Measurements from ENCODE around the gene TMEM156.
"Not testable (repeated sequence)": the region's sequence is repeated elsewhere in the genome, so short reads cannot be mapped to it uniquely, and the experiment has no call there.

Gene TMEM156

GRCh38 chr4:38949411-38950051 is 82.7 kb downstream of the TMEM156 start:
- DNase-seq (ENCODE audit: low read depth, low spot score): no peak
- H3K9me3 ChIP-seq (ENCODE audit: control insufficient read depth, insufficient read depth, low read length): no peaks in the 10 kb centered on the region
- H3K4me1 ChIP-seq (ENCODE audit: control insufficient read depth, insufficient read depth, low read length): no peaks in the 10 kb centered on the region
- H3K27ac ChIP-seq (ENCODE audit: low read length): no peak overlapping the region
- H3K4me3 ChIP-seq (ENCODE audit: low read length): no peak overlapping the region
- H3K36me3 ChIP-seq (ENCODE audit: control insufficient read depth, insufficient read depth, low read length): no peaks in the 10 kb centered on the region
- no CpG with 5 or more reads among the region's 5 CpGs for WGBS (ENCODE audit: insufficient coverage, insufficient read length)
- no peaks in the 10 kb centered on the region for H3K27me3 ChIP-seq (ENCODE audit: control insufficient read depth, insufficient read depth, low read length)

GRCh38 chr4:38948551-38948950 is 83.7 kb downstream of the TMEM156 start:
- Histone ChIP-seq H3K9me3 (ENCODE audit: control insufficient read depth, insufficient read depth, low read length) (no peaks in the 10 kb centered on the region), H3K4me3 (ENCODE audit: low read length) (no peak overlapping the region), H3K27ac (ENCODE audit: low read length) (no peak overlapping the region), H3K27me3 (ENCODE audit: control insufficient read depth, insufficient read depth, low read length) (no peaks in the 10 kb centered on the region), H3K4me1 (ENCODE audit: control insufficient read depth, insufficient read depth, low read length) (no peaks in the 10 kb centered on the region), H3K36me3 (ENCODE audit: control insufficient read depth, insufficient read depth, low read length) (no peaks in the 10 kb centered on the region)
- DNase-seq (ENCODE audit: low read depth, low spot score): no peak
- WGBS (ENCODE audit: insufficient coverage, insufficient read length): no CpG with 5 or more reads among the region's 2 CpGs

GRCh38 chr4:38946919-38947318 is 85.3 kb downstream of the TMEM156 start:
- WGBS (ENCODE audit: insufficient coverage, insufficient read length): no CpG with 5 or more reads among the region's 3 CpGs

GRCh38 chr4:38944440-38944839 is 87.8 kb downstream of the TMEM156 start:
- no peak overlapping the region for H3K27ac ChIP-seq (ENCODE audit: low read length)
- H3K4me3 ChIP-seq (ENCODE audit: low read length): no peak overlapping the region
- H3K36me3 ChIP-seq (ENCODE audit: control insufficient read depth, insufficient read depth, low read length): no peaks in the 10 kb centered on the region
- WGBS (ENCODE audit: insufficient coverage, insufficient read length): no CpG with 5 or more reads among the region's 9 CpGs
- no peaks in the 10 kb centered on the region for H3K27me3 ChIP-seq (ENCODE audit: control insufficient read depth, insufficient read depth, low read length)
- H3K4me1 ChIP-seq (ENCODE audit: control insufficient read depth, insufficient read depth, low read length): no peaks in the 10 kb centered on the region
- no peaks in the 10 kb centered on the region for H3K9me3 ChIP-seq (ENCODE audit: control insufficient read depth, insufficient read depth, low read length)
- no peak for DNase-seq (ENCODE audit: low read depth, low spot score)

More at GRCh38 chr4:38946919-38947318, 85.3 kb downstream of the TMEM156 start:
- H3K4me3 ChIP-seq (ENCODE audit: low read length): no peak overlapping the region
- no peak for DNase-seq (ENCODE audit: low read depth, low spot score)
- H3K36me3 ChIP-seq (ENCODE audit: control insufficient read depth, insufficient read depth, low read length): no peaks in the 10 kb centered on the region
- H3K4me1 ChIP-seq (ENCODE audit: control insufficient read depth, insufficient read depth, low read length): no peaks in the 10 kb centered on the region
- no peak overlapping the region for H3K27ac ChIP-seq (ENCODE audit: low read length)
- H3K9me3 ChIP-seq (ENCODE audit: control insufficient read depth, insufficient read depth, low read length): no peaks in the 10 kb centered on the region
- H3K27me3 ChIP-seq (ENCODE audit: control insufficient read depth, insufficient read depth, low read length): no peaks in the 10 kb centered on the region

- no peaks in the 10 kb centered on the region for H3K36me3 ChIP-seq (ENCODE audit: control insufficient read depth, insufficient read depth, low read length)
- no CpG with 5 or more reads among the region's 4 CpGs for WGBS (ENCODE audit: insufficient coverage, insufficient read length)
- no peak overlapping the region for H3K27ac ChIP-seq (ENCODE audit: low read length)
- no peak overlapping the region for H3K4me3 ChIP-seq (ENCODE audit: low read length)
- H3K4me1 ChIP-seq (ENCODE audit: control insufficient read depth, insufficient read depth, low read length): no peaks in the 10 kb centered on the region
- no peak for DNase-seq (ENCODE audit: low read depth, low spot score)
- H3K9me3 ChIP-seq (ENCODE audit: control insufficient read depth, insufficient read depth, low read length): no peaks in the 10 kb centered on the region
- no peaks in the 10 kb centered on the region for H3K27me3 ChIP-seq (ENCODE audit: control insufficient read depth, insufficient read depth, low read length)
Measured at GRCh38 chr4:38943343-38943742, 88.9 kb downstream of the TMEM156 start.

GRCh38 chr4:38941906-38942305 is 90.3 kb downstream of the TMEM156 start:
- not testable (repeated sequence) for H3K36me3 ChIP-seq (ENCODE audit: control insufficient read depth, insufficient read depth, low read length); DNase-seq (ENCODE audit: low read depth, low spot score); H3K27ac ChIP-seq (ENCODE audit: low read length); H3K4me3 ChIP-seq (ENCODE audit: low read length); H3K9me3 ChIP-seq (ENCODE audit: control insufficient read depth, insufficient read depth, low read length); H3K27me3 ChIP-seq (ENCODE audit: control insufficient read depth, insufficient read depth, low read length); H3K4me1 ChIP-seq (ENCODE audit: control insufficient read depth, insufficient read depth, low read length)
- no CpG with 5 or more reads among the region's 3 CpGs for WGBS (ENCODE audit: insufficient coverage, insufficient read length)

GRCh38 chr4:38940476-38940875 is 91.7 kb downstream of the TMEM156 start:
- H3K27me3 ChIP-seq (ENCODE audit: control insufficient read depth, insufficient read depth, low read length): no peaks in the 10 kb centered on the region
- H3K9me3 ChIP-seq (ENCODE audit: control insufficient read depth, insufficient read depth, low read length): no peaks in the 10 kb centered on the region
- no peaks in the 10 kb centered on the region for H3K36me3 ChIP-seq (ENCODE audit: control insufficient read depth, insufficient read depth, low read length)
- H3K4me1 ChIP-seq (ENCODE audit: control insufficient read depth, insufficient read depth, low read length): no peaks in the 10 kb centered on the region
- H3K27ac ChIP-seq (ENCODE audit: low read length): no peak overlapping the region
- no CpG with 5 or more reads among the region's 3 CpGs for WGBS (ENCODE audit: insufficient coverage, insufficient read length)
- no peak overlapping the region for H3K4me3 ChIP-seq (ENCODE audit: low read length)
- DNase-seq (ENCODE audit: low read depth, low spot score): no peak

- H3K36me3 ChIP-seq (ENCODE audit: control insufficient read depth, insufficient read depth, low read length): no peaks in the 10 kb centered on the region
- WGBS (ENCODE audit: insufficient coverage, insufficient read length): no CpG with 5 or more reads among the region's 1 CpG
- H3K4me1 ChIP-seq (ENCODE audit: control insufficient read depth, insufficient read depth, low read length): no peaks in the 10 kb centered on the region
- H3K9me3 ChIP-seq (ENCODE audit: control insufficient read depth, insufficient read depth, low read length): no peaks in the 10 kb centered on the region
- H3K4me3 ChIP-seq (ENCODE audit: low read length): no peak overlapping the region
- no peaks in the 10 kb centered on the region for H3K27me3 ChIP-seq (ENCODE audit: control insufficient read depth, insufficient read depth, low read length)
- DNase-seq (ENCODE audit: low read depth, low spot score): no peak
- H3K27ac ChIP-seq (ENCODE audit: low read length): no peak overlapping the region
Measured at GRCh38 chr4:38939165-38939564, 93.0 kb downstream of the TMEM156 start.

- no peak overlapping the region for H3K4me3 ChIP-seq (ENCODE audit: low read length)
- H3K9me3 ChIP-seq (ENCODE audit: control insufficient read depth, insufficient read depth, low read length): no peaks in the 10 kb centered on the region
- H3K27ac ChIP-seq (ENCODE audit: low read length): no peak overlapping the region
- no peak for DNase-seq (ENCODE audit: low read depth, low spot score)
- no peaks in the 10 kb centered on the region for H3K36me3 ChIP-seq (ENCODE audit: control insufficient read depth, insufficient read depth, low read length)
- no peaks in the 10 kb centered on the region for H3K4me1 ChIP-seq (ENCODE audit: control insufficient read depth, insufficient read depth, low read length)
- no peaks in the 10 kb centered on the region for H3K27me3 ChIP-seq (ENCODE audit: control insufficient read depth, insufficient read depth, low read length)
- WGBS (ENCODE audit: insufficient coverage, insufficient read length): no CpG with 5 or more reads among the region's 5 CpGs
Measured at GRCh38 chr4:38935391-38936073, 96.7 kb downstream of the TMEM156 start.

GRCh38 chr4:38931125-38931524 is 101.1 kb downstream of the TMEM156 start:
- Histone ChIP-seq H3K27me3 (ENCODE audit: control insufficient read depth, insufficient read depth, low read length) (no peaks in the 10 kb centered on the region), H3K4me3 (ENCODE audit: low read length) (no peak overlapping the region), H3K36me3 (ENCODE audit: control insufficient read depth, insufficient read depth, low read length) (no peaks in the 10 kb centered on the region), H3K4me1 (ENCODE audit: control insufficient read depth, insufficient read depth, low read length) (no peaks in the 10 kb centered on the region), H3K9me3 (ENCODE audit: control insufficient read depth, insufficient read depth, low read length) (no peaks in the 10 kb centered on the region), H3K27ac (ENCODE audit: low read length) (no peak overlapping the region)
- no CpG with 5 or more reads among the region's 5 CpGs for WGBS (ENCODE audit: insufficient coverage, insufficient read length)
- no peak for DNase-seq (ENCODE audit: low read depth, low spot score)

- no peaks in the 10 kb centered on the region for H3K27me3 ChIP-seq (ENCODE audit: control insufficient read depth, insufficient read depth, low read length)
- H3K36me3 ChIP-seq (ENCODE audit: control insufficient read depth, insufficient read depth, low read length): no peaks in the 10 kb centered on the region
- H3K4me3 ChIP-seq (ENCODE audit: low read length): no peak overlapping the region
- no peaks in the 10 kb centered on the region for H3K9me3 ChIP-seq (ENCODE audit: control insufficient read depth, insufficient read depth, low read length)
- H3K4me1 ChIP-seq (ENCODE audit: control insufficient read depth, insufficient read depth, low read length): no peaks in the 10 kb centered on the region
- no peak overlapping the region for H3K27ac ChIP-seq (ENCODE audit: low read length)
- no peak for DNase-seq (ENCODE audit: low read depth, low spot score)
- WGBS (ENCODE audit: insufficient coverage, insufficient read length): no CpG with 5 or more reads among the region's 6 CpGs
Measured at GRCh38 chr4:38930707-38931106, 101.5 kb downstream of the TMEM156 start.

Measured in iPS DF 6.9 (cell line).